SK-N-SH (cell line): ENCODE data around the gene FLCN. TPM values are rescaled to one million over a fixed set of nuclear protein-coding genes. Genes with fewer than 3 reads are reported as not detected.

Experiments used
- CTCF ChIA-PET: fragments of 300-600, 350-600 bp; formaldehyde crosslinking; extraction: SDS; loops from one replicate; lab custom pipeline; 2021; lab: Yijun Ruan, JAX
- POLR2A ChIA-PET: fragments of 350-600 bp; sonication (Branson Sonifier 250); formaldehyde crosslinking; extraction: SDS; loops from one replicate; lab custom pipeline; 2020; ENCODE audit warnings: antibody characterized with exemption, inconsistent platforms; lab: Yijun Ruan, JAX
- DNase-seq: peaks from one replicate; pipeline ENCODE4 v3.0.0; 2012
- H2AFZ ChIP-seq: fragments of 200-600 bp; sonication (generic); 2 replicates; pipeline ENCODE4 v1.8.1; 2016; ENCODE audit warnings: antibody characterized with exemption, mild to moderate bottlenecking, low read depth
- H3F3A ChIP-seq: fragments of 200-600 bp; sonication (generic); replicated peaks from 2 replicates; pipeline ENCODE3; 2016; ENCODE audit warnings: antibody characterized with exemption, mild to moderate bottlenecking; ENCODE audit not compliant: insufficient read depth
- H3K27ac ChIP-seq, 2 experiments: fragments of 200-500 bp in 1 of 2; fragments of 200-600 bp in 1 of 2; sonication (Bioruptor generic) in 1 of 2; sonication (generic), shearing (Covaris generic) in 1 of 2; 2 replicates each; pipeline versions ENCODE4 v1.5.1 to v1.6.1; 2014 to 2016; ENCODE audit warnings: low read depth in 2 of 2, inconsistent platforms in 1 of 2, low read length in 1 of 2, mild to moderate bottlenecking in 1 of 2, mixed read lengths in 1 of 2
- H3K27me3 ChIP-seq: fragments of 200-600 bp; sonication (generic), shearing (Covaris generic); 2 replicates; pipeline ENCODE4 v1.6.1; 2016; ENCODE audit warnings: mixed run types; ENCODE audit not compliant: insufficient read depth
- H3K36me3 ChIP-seq, 2 experiments: fragments of 200-500 bp in 1 of 2; fragments of 200-600 bp in 1 of 2; sonication (Bioruptor generic) in 1 of 2; sonication (generic) in 1 of 2; replicated peaks in 1 of 2; 2 replicates each; pipeline versions ENCODE3 to v1.5.1; 2014 to 2016; ENCODE audit warnings: low read length in 1 of 2, mild to moderate bottlenecking in 1 of 2; ENCODE audit not compliant: insufficient read depth in 2 of 2, control insufficient read depth in 1 of 2
- H3K4me1 ChIP-seq, 2 experiments: fragments of 200-500 bp in 1 of 2; fragments of 200-600 bp in 1 of 2; sonication (Bioruptor generic) in 1 of 2; sonication (generic), shearing (Covaris generic) in 1 of 2; 2 replicates each; pipeline versions ENCODE4 v1.5.1 to v1.6.1; 2014 to 2016; ENCODE audit warnings: low read depth in 1 of 2, low read length in 1 of 2, mixed run types in 1 of 2; ENCODE audit not compliant: insufficient read depth in 2 of 2, control insufficient read depth in 1 of 2
- H3K4me2 ChIP-seq: fragments of 200-600 bp; sonication (generic), shearing (Covaris generic); 2 replicates; pipeline ENCODE4 v1.6.1; 2017; ENCODE audit warnings: mixed run types
- H3K4me3 ChIP-seq, 2 experiments: fragments of 200-500 bp in 1 of 2; fragments of 200-600 bp in 1 of 2; sonication (Bioruptor generic) in 1 of 2; sonication (generic), shearing (Covaris generic) in 1 of 2; 2 replicates each; pipeline versions ENCODE4 v1.5.1 to v1.8.1; 2014 to 2016; ENCODE audit warnings: low read depth in 2 of 2, inconsistent platforms in 1 of 2, low read length in 1 of 2, mild to moderate bottlenecking in 1 of 2, mixed read lengths in 1 of 2, moderate library complexity in 1 of 2
- H3K79me2 ChIP-seq: fragments of 200-600 bp; sonication (generic); 2 replicates; pipeline ENCODE4 v1.8.1; 2017; ENCODE audit warnings: mild to moderate bottlenecking; ENCODE audit not compliant: insufficient read depth
- H3K9ac ChIP-seq: fragments of 200-600 bp; sonication (generic); 2 replicates; pipeline ENCODE4 v1.6.1; 2017; ENCODE audit warnings: mixed run types
- H3K9me2 ChIP-seq: fragments of 200-600 bp; sonication (generic); 2 replicates; pipeline ENCODE4 v1.6.1; 2017; ENCODE audit warnings: mixed run types
- H3K9me3 ChIP-seq: fragments of 200-600 bp; sonication (generic); 2 replicates; pipeline ENCODE4 v1.6.1; 2017; ENCODE audit warnings: mixed run types, mild to moderate bottlenecking, moderate library complexity
- H4K20me1 ChIP-seq: fragments of 200-600 bp; sonication (generic); 2 replicates; pipeline ENCODE4 v1.6.1; 2017; ENCODE audit warnings: mild to moderate bottlenecking, mixed run types; ENCODE audit not compliant: insufficient read depth
- CHD2 ChIP-seq: fragments of 150-350 bp; IDR thresholded peaks from 2 replicates; pipeline ENCODE4 v1.6.1; 2018; ENCODE audit warnings: low read length; ENCODE audit not compliant: partially characterized antibody
- EP300 ChIP-seq, 2 experiments: IDR thresholded peaks; 2 replicates each; pipeline versions ENCODE4 v1.4.0 to v1.6.1; 2012; ENCODE audit warnings: borderline replicate concordance in 1 of 2, low read depth in 1 of 2, low read length in 1 of 2
- FOXM1 ChIP-seq: IDR thresholded peaks from 2 replicates; pipeline ENCODE4 v1.4.0; 2012; ENCODE audit warnings: low read depth, mild to moderate bottlenecking
- JUND ChIP-seq: IDR thresholded peaks from 2 replicates; pipeline ENCODE4 v1.4.0; 2012
- MEF2A ChIP-seq: IDR thresholded peaks from 2 replicates; pipeline ENCODE4 v1.4.0; 2012; ENCODE audit warnings: low read depth, borderline replicate concordance
- NFIC ChIP-seq: IDR thresholded peaks from 2 replicates; pipeline ENCODE4 v1.4.0; 2012; ENCODE audit warnings: borderline replicate concordance
- POLR2AphosphoS5 ChIP-seq: IDR thresholded peaks from 2 replicates; pipeline ENCODE4 v1.6.1; 2012; ENCODE audit warnings: low read depth, low read length
- RCOR1 ChIP-seq: fragments of 150-350 bp; IDR thresholded peaks from 2 replicates; pipeline ENCODE4 v1.6.1; 2017; ENCODE audit warnings: antibody characterized with exemption, low read length
- WGBS: methylation state at CpG from one replicate; pipeline ENCODE4 v1.1.6; 2017; ENCODE audit warnings: low lambda C conversion rate; 5-methylcytosine and 5-hydroxymethylcytosine counted together
- polyA plus RNA-seq, 3 experiments: library from polyadenylated mRNA; depleted of rRNA; stranded (reverse); fragments of >200 nt; gene quantifications; 2 replicates each; pipeline ENCODE4 v1.2.3, GENCODE V29; 2012
- TF ChIP-seq, protein P1 (sequence below): IDR thresholded peaks from 2 replicates; pipeline ENCODE4 v1.6.1; 2012; ENCODE audit warnings: mild to moderate bottlenecking, low read depth, low read length, moderate library complexity
- TF ChIP-seq, protein P2 (sequence below): fragments of 200-600 bp; sonication (generic); IDR thresholded peaks from 2 replicates; pipeline ENCODE4 v1.6.1; 2017; ENCODE audit warnings: antibody characterized with exemption, mild to moderate bottlenecking, moderate library complexity
- TF ChIP-seq, protein P3 (sequence below): fragments of 150-350 bp; IDR thresholded peaks from 2 replicates; pipeline ENCODE4 v1.6.1; 2017; ENCODE audit warnings: antibody characterized with exemption, low read length, low read depth, borderline replicate concordance
- TF ChIP-seq, protein P4 (sequence below): IDR thresholded peaks from 2 replicates; pipeline ENCODE4 v1.4.0; 2012; ENCODE audit warnings: low read depth, borderline replicate concordance
- TF ChIP-seq, protein P5 (sequence below): fragments of 150-350 bp; IDR thresholded peaks from 2 replicates; pipeline ENCODE4 v1.6.1; 2016; ENCODE audit warnings: mild to moderate bottlenecking, low read depth, low read length
- TF ChIP-seq, protein P6 (sequence below): IDR thresholded peaks from 2 replicates; pipeline ENCODE4 v1.4.0; 2012; ENCODE audit warnings: low read depth, borderline replicate concordance
- TF ChIP-seq, protein P7 (sequence below): IDR thresholded peaks from 2 replicates; pipeline ENCODE4; 2012

FLCN gene
- polyA plus RNA-seq, 1 of the 3 experiments (the other 2 are of a cell fraction) = 14.6 TPM

DNA sequence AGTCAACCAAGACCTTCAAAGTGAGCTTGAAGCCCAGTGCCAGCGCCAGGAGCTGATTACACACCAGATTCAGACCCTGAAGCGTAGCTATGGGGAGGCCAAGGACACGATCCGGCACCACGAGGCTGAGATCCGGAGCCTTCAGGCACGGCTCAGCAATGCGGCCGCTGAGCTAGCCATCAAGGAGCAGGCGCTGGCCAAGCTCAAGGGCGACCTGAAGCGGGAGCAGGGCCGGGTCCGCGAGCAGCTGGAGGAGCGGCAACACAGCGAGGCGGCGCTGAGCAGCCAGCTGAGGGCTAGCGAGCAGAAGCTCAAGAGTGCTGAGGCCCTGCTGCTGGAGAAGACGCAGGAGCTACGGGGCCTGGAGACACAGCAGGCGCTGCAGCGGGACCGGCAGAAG lies 72.8 kb downstream of the FLCN start:
- Histone ChIP-seq H3K4me2 (no peak overlapping the region), H3K9me2 (no peaks in the 10 kb centered on the region), H3K4me3 (no peak overlapping the region), H3K27ac (no peak overlapping the region), H3F3A (no peaks in the 10 kb centered on the region), H3K79me2 (no peaks in the 10 kb centered on the region), H3K36me3 (peaks cover 15 to 88% of the 10 kb centered on the region in 2 experiments), H3K9me3 (no peaks in the 10 kb centered on the region), H2AFZ (no peak overlapping the region), H4K20me1 (no peaks in the 10 kb centered on the region), H3K4me1 (no peaks in the 10 kb centered on the region), H3K27me3 (no peaks in the 10 kb centered on the region), H3K9ac (no peak overlapping the region)
- CTCF ChIA-PET = no interaction called here
- no peak for DNase-seq
- 94% methylated on average over 24 of the region's 25 CpGs for WGBS
- POLR2A ChIA-PET = no interaction called here
- TF ChIP-seq POLR2AphosphoS5 (no peak), EP300 (IDR thresholded peaks at IDR 0.05; ENCODE audit: borderline replicate concordance in 1 of 2, low read depth in 1 of 2, low read length in 1 of 2) (no peak), CHD2 (no peak), RCOR1 (no peak), FOXM1 (no peak), MEF2A (no peak), JUND (no peak), NFIC (no peak)
- TF ChIP-seq, protein P1, sequence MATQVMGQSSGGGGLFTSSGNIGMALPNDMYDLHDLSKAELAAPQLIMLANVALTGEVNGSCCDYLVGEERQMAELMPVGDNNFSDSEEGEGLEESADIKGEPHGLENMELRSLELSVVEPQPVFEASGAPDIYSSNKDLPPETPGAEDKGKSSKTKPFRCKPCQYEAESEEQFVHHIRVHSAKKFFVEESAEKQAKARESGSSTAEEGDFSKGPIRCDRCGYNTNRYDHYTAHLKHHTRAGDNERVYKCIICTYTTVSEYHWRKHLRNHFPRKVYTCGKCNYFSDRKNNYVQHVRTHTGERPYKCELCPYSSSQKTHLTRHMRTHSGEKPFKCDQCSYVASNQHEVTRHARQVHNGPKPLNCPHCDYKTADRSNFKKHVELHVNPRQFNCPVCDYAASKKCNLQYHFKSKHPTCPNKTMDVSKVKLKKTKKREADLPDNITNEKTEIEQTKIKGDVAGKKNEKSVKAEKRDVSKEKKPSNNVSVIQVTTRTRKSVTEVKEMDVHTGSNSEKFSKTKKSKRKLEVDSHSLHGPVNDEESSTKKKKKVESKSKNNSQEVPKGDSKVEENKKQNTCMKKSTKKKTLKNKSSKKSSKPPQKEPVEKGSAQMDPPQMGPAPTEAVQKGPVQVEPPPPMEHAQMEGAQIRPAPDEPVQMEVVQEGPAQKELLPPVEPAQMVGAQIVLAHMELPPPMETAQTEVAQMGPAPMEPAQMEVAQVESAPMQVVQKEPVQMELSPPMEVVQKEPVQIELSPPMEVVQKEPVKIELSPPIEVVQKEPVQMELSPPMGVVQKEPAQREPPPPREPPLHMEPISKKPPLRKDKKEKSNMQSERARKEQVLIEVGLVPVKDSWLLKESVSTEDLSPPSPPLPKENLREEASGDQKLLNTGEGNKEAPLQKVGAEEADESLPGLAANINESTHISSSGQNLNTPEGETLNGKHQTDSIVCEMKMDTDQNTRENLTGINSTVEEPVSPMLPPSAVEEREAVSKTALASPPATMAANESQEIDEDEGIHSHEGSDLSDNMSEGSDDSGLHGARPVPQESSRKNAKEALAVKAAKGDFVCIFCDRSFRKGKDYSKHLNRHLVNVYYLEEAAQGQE = no peak
- TF ChIP-seq, protein P2, sequence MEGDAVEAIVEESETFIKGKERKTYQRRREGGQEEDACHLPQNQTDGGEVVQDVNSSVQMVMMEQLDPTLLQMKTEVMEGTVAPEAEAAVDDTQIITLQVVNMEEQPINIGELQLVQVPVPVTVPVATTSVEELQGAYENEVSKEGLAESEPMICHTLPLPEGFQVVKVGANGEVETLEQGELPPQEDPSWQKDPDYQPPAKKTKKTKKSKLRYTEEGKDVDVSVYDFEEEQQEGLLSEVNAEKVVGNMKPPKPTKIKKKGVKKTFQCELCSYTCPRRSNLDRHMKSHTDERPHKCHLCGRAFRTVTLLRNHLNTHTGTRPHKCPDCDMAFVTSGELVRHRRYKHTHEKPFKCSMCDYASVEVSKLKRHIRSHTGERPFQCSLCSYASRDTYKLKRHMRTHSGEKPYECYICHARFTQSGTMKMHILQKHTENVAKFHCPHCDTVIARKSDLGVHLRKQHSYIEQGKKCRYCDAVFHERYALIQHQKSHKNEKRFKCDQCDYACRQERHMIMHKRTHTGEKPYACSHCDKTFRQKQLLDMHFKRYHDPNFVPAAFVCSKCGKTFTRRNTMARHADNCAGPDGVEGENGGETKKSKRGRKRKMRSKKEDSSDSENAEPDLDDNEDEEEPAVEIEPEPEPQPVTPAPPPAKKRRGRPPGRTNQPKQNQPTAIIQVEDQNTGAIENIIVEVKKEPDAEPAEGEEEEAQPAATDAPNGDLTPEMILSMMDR = no peak
- TF ChIP-seq, protein P3, sequence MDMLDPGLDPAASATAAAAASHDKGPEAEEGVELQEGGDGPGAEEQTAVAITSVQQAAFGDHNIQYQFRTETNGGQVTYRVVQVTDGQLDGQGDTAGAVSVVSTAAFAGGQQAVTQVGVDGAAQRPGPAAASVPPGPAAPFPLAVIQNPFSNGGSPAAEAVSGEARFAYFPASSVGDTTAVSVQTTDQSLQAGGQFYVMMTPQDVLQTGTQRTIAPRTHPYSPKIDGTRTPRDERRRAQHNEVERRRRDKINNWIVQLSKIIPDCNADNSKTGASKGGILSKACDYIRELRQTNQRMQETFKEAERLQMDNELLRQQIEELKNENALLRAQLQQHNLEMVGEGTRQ = no peak
- TF ChIP-seq, protein P4, sequence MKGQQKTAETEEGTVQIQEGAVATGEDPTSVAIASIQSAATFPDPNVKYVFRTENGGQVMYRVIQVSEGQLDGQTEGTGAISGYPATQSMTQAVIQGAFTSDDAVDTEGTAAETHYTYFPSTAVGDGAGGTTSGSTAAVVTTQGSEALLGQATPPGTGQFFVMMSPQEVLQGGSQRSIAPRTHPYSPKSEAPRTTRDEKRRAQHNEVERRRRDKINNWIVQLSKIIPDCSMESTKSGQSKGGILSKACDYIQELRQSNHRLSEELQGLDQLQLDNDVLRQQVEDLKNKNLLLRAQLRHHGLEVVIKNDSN = no peak
- TF ChIP-seq, protein P5, sequence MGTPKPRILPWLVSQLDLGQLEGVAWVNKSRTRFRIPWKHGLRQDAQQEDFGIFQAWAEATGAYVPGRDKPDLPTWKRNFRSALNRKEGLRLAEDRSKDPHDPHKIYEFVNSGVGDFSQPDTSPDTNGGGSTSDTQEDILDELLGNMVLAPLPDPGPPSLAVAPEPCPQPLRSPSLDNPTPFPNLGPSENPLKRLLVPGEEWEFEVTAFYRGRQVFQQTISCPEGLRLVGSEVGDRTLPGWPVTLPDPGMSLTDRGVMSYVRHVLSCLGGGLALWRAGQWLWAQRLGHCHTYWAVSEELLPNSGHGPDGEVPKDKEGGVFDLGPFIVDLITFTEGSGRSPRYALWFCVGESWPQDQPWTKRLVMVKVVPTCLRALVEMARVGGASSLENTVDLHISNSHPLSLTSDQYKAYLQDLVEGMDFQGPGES = no peak
- TF ChIP-seq, protein P6, sequence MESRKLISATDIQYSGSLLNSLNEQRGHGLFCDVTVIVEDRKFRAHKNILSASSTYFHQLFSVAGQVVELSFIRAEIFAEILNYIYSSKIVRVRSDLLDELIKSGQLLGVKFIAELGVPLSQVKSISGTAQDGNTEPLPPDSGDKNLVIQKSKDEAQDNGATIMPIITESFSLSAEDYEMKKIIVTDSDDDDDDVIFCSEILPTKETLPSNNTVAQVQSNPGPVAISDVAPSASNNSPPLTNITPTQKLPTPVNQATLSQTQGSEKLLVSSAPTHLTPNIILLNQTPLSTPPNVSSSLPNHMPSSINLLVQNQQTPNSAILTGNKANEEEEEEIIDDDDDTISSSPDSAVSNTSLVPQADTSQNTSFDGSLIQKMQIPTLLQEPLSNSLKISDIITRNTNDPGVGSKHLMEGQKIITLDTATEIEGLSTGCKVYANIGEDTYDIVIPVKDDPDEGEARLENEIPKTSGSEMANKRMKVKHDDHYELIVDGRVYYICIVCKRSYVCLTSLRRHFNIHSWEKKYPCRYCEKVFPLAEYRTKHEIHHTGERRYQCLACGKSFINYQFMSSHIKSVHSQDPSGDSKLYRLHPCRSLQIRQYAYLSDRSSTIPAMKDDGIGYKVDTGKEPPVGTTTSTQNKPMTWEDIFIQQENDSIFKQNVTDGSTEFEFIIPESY = no peak
- TF ChIP-seq, protein P7, sequence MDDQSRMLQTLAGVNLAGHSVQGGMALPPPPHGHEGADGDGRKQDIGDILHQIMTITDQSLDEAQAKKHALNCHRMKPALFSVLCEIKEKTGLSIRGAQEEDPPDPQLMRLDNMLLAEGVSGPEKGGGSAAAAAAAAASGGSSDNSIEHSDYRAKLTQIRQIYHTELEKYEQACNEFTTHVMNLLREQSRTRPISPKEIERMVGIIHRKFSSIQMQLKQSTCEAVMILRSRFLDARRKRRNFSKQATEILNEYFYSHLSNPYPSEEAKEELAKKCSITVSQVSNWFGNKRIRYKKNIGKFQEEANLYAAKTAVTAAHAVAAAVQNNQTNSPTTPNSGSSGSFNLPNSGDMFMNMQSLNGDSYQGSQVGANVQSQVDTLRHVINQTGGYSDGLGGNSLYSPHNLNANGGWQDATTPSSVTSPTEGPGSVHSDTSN = no peak
